ENCODE measurements around the gene SCAMP4.
"Not testable (repeated sequence)": the region's sequence is repeated elsewhere in the genome, so short reads cannot be mapped to it uniquely, and the experiment has no call there.

SCAMP4 gene

GRCh38 chr19:1882786-1883692 is 22.2 kb upstream of the SCAMP4 start:
- DNase-seq (ENCODE audit: low read depth, low spot score), result no peak

GRCh38 chr19:1883784-1884183 is 21.4 kb upstream of the SCAMP4 start:
- no peak for DNase-seq (ENCODE audit: low read depth, low spot score)

- DNase-seq (ENCODE audit: low read depth, low spot score), result no peak
Observed at GRCh38 chr19:1884291-1884718, 20.9 kb upstream of the SCAMP4 start.

- no peak for DNase-seq (ENCODE audit: low read depth, low spot score)
Observed at GRCh38 chr19:1884719-1885334, 20.4 kb upstream of the SCAMP4 start.

- peak; percentile 55 for DNase-seq (ENCODE audit: low read depth, low spot score)
Observed at GRCh38 chr19:1885398-1886119, 19.6 kb upstream of the SCAMP4 start, which contains the start of gene ABHD17A. Gene ABHD17A, minus strand, starts transcription at chr19:1885496. Its CDS starts 3,930 bp downstream, at chr19:1881566.

GRCh38 chr19:1886360-1886759 is 18.8 kb upstream of the SCAMP4 start:
- DNase-seq (ENCODE audit: low read depth, low spot score), result not testable (repeated sequence)

- no peak for DNase-seq (ENCODE audit: low read depth, low spot score)
Observed at GRCh38 chr19:1888385-1888784, 16.8 kb upstream of the SCAMP4 start.

- DNase-seq (ENCODE audit: low read depth, low spot score), result no peak
Observed at GRCh38 chr19:1889907-1890306, 15.3 kb upstream of the SCAMP4 start.

GRCh38 chr19:1893791-1894190 is 11.4 kb upstream of the SCAMP4 start:
- DNase-seq (ENCODE audit: low read depth, low spot score), result no peak

GRCh38 chr19:1896508-1896907 is 8.7 kb upstream of the SCAMP4 start:
- DNase-seq (ENCODE audit: low read depth, low spot score), result no peak

- no peak for DNase-seq (ENCODE audit: low read depth, low spot score)
Observed at GRCh38 chr19:1901940-1902404, 3.2 kb upstream of the SCAMP4 start.

GRCh38 chr19:1902923-1903322 is 2.3 kb upstream of the SCAMP4 start:
- DNase-seq (ENCODE audit: low read depth, low spot score), result no peak

- DNase-seq (ENCODE audit: low read depth, low spot score), result no peak
Observed at GRCh38 chr19:1904860-1905109, 414 bp upstream of the SCAMP4 start.

- DNase-seq (ENCODE audit: low read depth, low spot score), result no peak
Observed at GRCh38 chr19:1905863-1906375, 720 bp downstream of the SCAMP4 start.

GRCh38 chr19:1906985-1907562 is 1.9 kb downstream of the SCAMP4 start:
- DNase-seq (ENCODE audit: low read depth, low spot score), result no peak

- DNase-seq (ENCODE audit: low read depth, low spot score), result no peak
Observed at GRCh38 chr19:1907563-1908363, 2.6 kb downstream of the SCAMP4 start.

GRCh38 chr19:1908364-1908678 is 3.1 kb downstream of the SCAMP4 start:
- no peak for DNase-seq (ENCODE audit: low read depth, low spot score)

- no peak for DNase-seq (ENCODE audit: low read depth, low spot score)
Observed at GRCh38 chr19:1909761-1910080, 4.5 kb downstream of the SCAMP4 start.

GRCh38 chr19:1910177-1910576 is 5.0 kb downstream of the SCAMP4 start:
- no peak for DNase-seq (ENCODE audit: low read depth, low spot score)

GRCh38 chr19:1911098-1911497 is 5.9 kb downstream of the SCAMP4 start:
- DNase-seq (ENCODE audit: low read depth, low spot score), result no peak

- no peak for DNase-seq (ENCODE audit: low read depth, low spot score)
Observed at GRCh38 chr19:1911995-1912394, 6.8 kb downstream of the SCAMP4 start.

All from brain pericyte (primary cell).